GM19238 (cell line): Measurements from ENCODE around the gene TEKT3.

Source experiments
- DNase-seq: peaks from one replicate; pipeline ENCODE4 v3.0.0; 2011; ENCODE audit warnings: low spot score; ENCODE audit not compliant: insufficient read length

The TEKT3 gene

GRCh38 chr17:15350777-15351477, 9.5 kb upstream of the TEKT3 start:
- no peak for DNase-seq

DNA sequence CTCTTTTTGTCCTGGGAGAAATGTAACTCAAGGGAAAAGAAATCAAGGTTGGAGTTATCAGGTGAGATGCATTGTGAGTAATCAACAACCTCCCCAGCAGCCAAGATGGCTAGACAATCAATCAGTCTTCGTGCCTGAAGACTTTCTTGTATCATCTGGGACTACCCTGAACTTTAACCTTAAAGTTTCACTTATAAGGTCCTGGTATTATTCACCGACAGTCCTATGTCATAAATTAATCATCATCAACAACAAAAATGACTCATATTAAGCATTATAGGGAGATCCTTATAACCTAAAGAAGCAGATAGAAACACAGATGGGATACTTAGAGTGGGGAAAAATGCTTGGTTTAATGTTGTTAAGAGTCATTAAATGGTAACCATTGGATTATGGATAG, 7.7 kb upstream of the TEKT3 start:
- no peak for DNase-seq

GRCh38 chr17:15348021-15348420, 6.6 kb upstream of the TEKT3 start:
- DNase-seq, result no peak

DNA sequence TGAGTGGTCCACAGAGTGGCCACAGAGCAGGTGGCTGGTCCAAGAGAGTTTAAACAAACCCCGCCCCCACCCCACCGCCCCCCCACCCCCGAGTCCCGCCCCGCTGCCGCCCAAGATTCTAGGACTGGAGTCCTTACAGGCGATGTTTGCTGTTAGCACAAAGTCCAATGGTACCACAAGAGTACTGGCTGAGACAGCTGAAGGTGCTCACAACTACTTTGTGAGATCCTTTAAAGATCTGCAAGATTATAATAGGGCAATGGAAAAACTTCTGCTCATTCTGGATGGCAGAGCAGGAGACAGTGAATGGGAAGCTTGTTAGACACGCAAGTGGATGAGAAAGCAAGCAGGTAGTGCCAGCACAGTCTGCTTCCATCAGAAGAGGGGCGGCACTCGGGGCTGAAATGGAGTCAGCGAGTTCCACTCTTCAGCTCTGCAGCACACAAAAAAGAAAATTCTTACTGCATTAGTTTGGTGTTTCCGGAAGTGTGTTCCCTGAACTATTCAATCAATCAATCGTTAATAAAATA, 4.7 kb upstream of the TEKT3 start:
- no peak for DNase-seq

DNA sequence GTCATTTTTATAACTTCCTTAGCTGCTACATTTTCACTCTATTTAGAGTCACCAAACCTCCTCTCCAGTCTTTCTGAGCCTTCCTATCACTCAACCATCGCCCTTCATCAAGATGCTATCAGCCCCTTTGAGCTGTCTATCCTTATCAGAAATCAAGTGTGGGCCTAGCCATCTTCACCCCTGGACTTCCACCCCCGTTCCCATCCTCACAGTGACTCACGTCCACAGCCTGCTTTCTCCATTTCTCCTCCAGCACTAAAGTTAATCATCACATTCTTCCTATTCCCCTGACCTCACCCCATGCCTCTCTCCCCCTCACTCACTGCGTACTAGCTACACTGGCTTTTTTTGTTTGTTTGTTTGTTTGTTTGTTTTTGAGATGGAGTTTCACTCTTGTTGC, 2.4 kb upstream of the TEKT3 start:
- no peak for DNase-seq

DNA sequence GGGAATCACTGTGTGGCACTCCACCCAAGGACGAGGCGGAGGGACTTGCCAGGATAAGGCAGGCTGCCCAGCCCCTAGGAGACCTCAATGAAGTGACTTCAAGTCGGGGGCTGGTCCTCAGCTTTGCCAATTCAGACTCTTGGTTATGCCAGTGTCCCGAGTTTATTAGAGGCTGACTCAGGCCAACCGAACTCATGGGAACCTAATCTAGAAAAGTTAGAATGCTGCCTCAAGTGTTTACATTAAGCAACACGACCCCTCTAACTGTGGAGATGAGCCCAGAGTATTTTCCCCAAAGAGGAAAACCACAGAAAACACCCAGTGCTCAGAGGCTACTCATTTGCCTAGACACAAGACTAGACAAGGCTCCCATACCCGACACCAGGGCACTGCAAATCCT, 1.1 kb upstream of the TEKT3 start:
- no peak for DNase-seq

GRCh38 chr17:15341966-15342365, 569 bp upstream of the TEKT3 start:
- DNase-seq, result no peak

DNA sequence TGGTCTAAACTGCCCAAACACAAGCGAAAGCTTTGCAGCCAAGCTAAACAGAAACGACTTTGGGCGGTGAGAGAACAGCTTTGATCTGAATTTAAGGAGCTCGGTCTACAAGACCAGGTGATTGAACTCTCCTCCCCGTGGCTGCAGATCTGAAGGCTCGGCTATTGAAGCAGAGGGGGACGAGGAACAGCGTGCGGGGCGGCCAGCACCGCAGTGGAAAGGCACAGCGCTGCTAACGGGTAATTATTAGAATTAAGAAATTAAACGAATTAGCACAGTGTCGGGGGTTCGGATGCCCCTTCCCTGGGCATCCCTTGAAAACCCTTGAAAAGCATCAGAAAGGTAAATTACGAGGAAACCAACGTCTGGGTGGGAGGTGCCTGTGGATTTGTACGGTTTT, 431 bp downstream of the TEKT3 start:
- DNase-seq, result no peak

DNA sequence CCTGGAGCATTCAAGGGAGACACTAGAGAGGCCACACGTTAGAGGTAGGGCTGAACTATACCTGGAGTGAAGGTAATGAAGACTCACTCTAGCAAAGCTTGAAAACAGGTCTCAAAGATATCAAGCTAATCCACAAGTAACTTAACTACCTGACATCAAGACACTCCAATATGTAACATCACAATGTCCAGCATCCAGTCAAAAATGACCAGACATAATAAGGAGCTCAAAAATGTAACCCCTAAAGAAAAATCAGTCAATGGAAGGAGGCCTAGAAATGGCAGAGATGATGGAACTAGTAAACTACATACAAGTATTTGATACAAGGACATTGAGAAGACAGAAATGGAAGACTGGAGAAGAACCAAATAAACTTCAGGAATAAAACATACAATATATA, 6.0 kb downstream of the TEKT3 start:
- DNase-seq, result no peak

DNA sequence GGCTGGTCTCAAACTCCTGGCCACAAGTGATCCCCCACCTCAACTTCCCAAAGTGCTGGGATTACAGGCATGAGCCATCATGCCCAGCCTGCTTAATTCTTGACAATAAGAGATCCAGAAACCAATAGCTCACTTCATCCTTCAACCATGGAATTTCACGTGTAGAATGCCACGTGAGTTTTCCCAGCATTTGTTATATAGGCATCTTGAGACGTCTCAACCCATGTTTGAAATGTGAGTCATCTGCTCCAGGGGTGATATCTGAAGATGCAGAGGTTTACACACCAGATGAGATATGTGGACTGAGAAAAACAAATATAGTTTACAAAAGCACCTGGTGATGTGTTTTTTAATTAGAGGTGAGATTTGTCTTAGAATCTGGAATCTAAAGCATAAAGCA, 7.1 kb downstream of the TEKT3 start:
- no peak for DNase-seq

GRCh38 chr17:15332338-15332737, 9.1 kb downstream of the TEKT3 start:
- no peak for DNase-seq

DNA sequence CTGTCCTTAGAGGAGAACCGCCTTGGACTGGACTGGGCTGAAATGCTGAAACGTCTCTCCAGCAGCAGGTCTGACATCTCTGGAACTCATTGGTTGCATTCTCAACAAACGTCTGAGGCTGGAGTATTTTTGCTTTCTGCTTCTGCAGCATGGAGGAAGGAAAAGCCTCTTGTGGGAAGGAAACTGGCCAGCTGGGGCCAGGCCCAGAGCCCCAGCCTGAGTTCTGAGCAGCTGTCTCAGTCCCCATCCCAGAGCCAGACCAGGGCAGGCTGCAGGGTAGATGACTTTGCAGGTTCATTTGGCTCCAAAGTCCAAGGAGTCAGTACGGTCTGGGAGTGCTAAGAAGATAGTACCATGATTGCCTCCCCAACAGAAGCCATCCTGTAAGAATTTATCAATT, 18.3 kb downstream of the TEKT3 start:
- DNase-seq, result no peak

DNA sequence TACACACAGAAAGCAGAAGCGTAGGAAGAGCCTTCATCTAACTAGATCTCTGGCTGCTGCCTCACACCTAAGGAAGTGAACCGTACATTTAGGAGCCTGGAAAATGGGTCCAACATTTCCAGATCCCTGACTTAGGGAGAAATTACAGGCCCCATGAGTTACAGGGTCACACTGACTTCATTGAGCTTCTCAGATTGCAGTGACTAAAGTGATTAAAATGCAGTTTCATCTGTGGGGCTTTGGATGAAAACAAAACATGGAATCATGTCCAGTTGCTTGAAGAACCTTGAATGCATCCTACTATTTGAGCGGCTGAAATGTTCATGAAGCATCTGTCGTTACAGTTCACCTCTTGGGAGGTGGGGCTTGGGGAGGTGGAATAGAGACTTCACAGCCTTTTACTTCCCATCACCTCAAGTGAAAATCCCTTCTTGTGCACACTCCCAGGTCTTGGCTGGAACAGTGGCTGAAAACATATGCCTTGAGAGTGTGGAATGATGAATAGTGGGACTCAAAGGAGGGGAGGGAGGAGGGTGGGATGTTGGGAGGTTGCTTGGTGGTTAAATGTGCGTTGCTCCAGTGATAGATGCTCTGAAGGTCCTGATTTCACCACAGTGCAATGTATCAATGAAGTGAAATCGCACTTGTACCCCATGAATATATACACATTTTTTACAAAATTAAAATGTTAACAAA, 19.7 kb downstream of the TEKT3 start:
- DNase-seq, result no peak

GRCh38 chr17:15319452-15320010, 21.9 kb downstream of the TEKT3 start:
- no peak for DNase-seq

DNA sequence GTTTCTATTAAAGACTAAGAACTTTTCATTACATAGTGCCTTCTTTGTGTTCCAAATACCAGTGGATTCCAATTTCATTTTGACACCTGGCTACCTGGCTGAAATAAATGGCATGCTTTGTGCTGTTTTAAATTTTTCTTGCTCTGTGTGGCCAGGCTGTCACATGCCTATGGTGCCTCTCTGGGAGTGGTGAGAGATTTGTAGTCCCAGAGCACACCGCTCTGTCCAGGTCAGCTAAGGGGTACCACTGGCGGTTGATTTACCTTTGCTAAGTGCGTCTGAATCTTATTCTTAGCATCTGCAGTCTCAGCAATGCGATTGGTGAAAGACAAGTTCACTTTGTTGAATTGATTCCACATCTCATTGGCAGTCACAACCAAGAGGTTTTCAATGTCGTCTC, 29.4 kb downstream of the TEKT3 start:
- no peak for DNase-seq

GRCh38 chr17:15309793-15310192, 31.6 kb downstream of the TEKT3 start:
- no peak for DNase-seq

DNA sequence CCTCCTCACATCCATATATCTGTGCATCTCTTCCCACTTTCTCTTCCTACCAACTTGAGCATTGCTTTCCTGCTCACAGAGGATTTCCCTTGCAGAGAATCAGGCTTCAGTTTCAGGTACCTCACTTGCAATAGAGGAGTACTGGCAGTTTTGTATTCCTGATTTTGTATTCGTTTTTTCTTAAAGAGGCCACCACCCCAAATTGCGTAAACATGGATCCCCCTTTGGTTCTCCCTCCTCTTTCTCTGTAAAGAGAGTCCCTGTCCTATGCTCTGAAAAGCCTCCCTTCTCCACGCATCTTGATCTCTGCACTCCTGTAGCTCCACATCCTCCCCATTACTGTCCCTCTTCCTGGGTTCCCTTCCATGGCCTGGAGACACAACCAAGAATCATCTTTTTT, 32.2 kb downstream of the TEKT3 start:
- DNase-seq, result no peak

DNA sequence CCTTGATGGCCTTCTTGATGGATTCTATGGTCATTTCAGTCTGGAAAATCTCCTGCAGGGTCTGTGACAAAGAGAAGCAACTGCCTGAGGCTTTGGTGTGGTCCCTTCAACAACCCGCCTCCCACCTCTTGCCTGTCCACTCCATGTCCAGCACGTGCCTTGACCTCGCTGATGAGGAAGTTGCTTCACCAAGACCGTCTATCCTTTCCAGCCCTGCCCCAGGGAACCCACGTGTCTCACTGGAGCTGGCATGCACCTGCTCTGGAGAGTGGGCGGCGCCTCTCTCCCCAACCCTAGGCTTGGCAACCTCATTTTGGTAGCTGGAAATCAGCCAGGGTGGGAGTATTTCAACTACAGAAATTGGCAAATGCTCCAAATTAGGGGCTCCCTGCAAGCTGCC, 32.6 kb downstream of the TEKT3 start:
- DNase-seq, result no peak

DNA sequence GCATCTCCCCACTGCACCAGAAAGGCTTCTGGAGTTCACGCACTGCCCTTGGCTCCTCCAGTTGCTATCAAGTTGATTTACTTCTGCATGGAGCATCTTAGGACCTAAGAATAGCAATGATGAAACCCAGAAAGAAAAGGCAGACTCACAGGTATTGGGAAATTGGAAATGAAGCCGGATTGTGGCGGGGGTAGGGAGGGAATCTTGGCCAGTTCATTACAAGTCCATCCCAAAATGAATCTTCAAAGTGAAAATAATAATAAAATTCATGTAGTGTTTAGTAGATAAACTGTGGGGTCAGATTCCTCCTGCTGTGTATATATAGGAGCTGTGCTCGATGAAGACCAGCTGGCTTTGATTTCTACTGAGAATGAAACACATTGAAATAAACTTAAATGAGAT, 33.7 kb downstream of the TEKT3 start:
- no peak for DNase-seq

DNA sequence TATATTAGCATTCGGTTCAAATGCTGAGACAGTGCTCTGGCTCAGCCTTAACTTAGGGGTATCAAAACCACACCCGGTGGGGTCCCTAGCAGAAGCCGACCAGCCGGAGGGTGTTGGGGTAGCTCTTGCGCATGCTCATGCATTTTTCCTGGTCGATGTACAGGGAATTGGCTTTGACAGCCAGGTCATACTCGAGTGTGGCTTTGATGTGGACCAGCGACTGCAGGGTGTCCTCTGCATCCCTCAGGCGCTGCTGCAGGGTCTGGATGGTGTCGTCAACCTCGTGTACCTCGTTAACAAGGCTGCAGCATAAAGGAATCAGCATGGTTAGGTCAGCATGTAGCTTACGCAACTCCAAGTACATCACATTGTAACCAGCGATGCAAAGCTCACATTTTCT, 37.5 kb downstream of the TEKT3 start:
- DNase-seq, result no peak

DNA sequence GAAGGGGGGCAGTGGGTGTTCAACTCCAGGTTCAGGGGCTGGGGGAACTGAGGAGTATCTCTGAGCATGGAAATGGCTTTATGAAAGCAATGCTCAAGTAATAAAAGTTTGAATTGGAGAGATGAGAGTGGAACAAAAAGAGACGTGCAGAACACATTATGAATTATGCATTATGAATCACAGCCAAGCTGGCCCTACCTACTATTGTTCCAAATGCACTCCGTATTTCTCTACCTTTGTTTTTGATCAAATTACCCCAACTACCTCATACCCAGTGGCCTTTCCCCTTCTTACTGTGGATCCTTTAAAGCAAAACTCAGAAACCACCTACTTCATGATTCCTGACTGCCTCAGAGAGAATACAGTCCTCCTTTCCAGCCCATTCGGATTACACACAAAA, 38.1 kb downstream of the TEKT3 start:
- no peak for DNase-seq

GRCh38 chr17:15301845-15302244, 39.6 kb downstream of the TEKT3 start:
- no peak for DNase-seq

DNA sequence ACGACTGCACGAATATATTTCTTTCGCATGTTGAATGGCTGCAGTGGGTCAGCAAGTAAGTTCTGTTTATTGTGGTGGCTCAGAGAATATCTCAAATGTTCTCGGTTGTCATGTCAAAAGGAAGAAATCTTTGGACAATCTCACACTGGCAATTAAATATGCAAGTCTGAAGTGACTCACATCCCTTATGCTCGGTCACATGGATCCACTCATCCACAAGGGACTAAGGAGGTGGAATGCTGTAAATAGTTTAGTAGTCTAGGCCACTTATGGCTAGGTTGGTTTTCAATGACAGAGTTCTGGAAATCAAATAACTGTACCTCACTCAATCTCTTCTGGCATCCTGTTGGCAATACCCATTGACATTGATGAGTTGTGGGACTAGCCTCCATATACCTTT, 43.2 kb downstream of the TEKT3 start:
- DNase-seq, result no peak
